ENCODE measurements around the gene PPTC7. TPM values are rescaled to one million over a fixed set of nuclear protein-coding genes. Genes with fewer than 3 reads are reported as not detected.

Gene PPTC7, protein sequence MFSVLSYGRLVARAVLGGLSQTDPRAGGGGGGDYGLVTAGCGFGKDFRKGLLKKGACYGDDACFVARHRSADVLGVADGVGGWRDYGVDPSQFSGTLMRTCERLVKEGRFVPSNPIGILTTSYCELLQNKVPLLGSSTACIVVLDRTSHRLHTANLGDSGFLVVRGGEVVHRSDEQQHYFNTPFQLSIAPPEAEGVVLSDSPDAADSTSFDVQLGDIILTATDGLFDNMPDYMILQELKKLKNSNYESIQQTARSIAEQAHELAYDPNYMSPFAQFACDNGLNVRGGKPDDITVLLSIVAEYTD
- total RNA-seq, result 10 to 100 TPM; 32.2 to 34.8 (median 32.8) TPM
- long read RNA-seq, donor 1, full-length matches to known transcripts, result 7 of 11 reads
- long read RNA-seq, donor 1, partial matches to known transcripts, result 0 of 11 reads
- long read RNA-seq, donor 1, other reads (novel, unspliced or antisense), result 4 of 11 reads
- long read RNA-seq, donor 2, full-length matches to known transcripts, result 1 of 2 reads
- long read RNA-seq, donor 2, partial matches to known transcripts, result 0 of 2 reads
- long read RNA-seq, donor 2, other reads (novel, unspliced or antisense), result 1 of 2 reads

DNA sequence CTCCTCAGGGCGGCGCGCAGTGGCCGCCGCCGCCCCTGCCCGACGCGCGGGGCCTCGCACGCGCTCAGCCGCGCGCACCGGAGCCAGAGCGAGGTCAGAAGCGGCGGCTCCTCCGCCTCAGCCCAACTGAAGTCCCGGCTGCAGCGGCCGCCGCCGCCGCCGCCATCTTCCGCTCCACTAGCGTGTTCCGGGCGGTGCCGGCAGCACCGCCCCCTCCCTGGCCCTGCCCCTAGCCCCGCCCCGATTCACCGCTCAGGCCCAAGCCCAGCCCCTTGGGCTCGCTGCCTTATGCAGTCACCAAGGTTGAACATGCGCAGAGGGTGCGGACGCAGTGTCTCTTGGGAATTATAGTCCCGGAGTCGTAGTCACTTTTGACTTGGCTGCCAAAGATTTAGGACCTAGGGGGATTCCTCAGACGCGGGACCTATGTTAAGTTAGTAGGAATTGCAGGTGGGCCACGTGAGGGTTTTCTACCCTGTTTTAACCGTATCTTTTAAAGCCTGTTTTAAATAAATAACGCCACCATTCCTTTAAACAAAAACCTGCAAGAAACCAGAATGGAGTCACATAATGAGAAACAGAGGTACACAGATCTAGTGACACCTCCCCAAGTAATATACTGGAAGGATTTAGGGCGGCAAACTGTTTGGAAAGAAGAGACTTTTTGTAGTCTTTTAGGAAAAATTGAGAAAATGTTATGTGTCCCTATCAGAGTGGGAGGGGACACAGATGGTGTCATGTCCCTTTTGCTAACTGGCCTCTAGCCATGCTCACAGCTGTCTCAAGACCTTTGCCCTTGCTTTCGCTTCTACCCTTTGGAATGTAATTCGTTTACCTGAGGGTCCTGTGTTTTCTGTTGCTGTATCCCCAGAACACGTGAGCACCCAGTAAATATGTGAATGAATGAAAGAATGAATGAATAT is at the start of gene PPTC7:
Gene PPTC7, minus strand, starts transcription at position 182 of the 923 bp plus-strand sequence. CDS start 287 bp downstream, outside the sequence.
- TF ChIP-seq, protein P1, sequence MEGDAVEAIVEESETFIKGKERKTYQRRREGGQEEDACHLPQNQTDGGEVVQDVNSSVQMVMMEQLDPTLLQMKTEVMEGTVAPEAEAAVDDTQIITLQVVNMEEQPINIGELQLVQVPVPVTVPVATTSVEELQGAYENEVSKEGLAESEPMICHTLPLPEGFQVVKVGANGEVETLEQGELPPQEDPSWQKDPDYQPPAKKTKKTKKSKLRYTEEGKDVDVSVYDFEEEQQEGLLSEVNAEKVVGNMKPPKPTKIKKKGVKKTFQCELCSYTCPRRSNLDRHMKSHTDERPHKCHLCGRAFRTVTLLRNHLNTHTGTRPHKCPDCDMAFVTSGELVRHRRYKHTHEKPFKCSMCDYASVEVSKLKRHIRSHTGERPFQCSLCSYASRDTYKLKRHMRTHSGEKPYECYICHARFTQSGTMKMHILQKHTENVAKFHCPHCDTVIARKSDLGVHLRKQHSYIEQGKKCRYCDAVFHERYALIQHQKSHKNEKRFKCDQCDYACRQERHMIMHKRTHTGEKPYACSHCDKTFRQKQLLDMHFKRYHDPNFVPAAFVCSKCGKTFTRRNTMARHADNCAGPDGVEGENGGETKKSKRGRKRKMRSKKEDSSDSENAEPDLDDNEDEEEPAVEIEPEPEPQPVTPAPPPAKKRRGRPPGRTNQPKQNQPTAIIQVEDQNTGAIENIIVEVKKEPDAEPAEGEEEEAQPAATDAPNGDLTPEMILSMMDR (IDR thresholded peaks at IDR 0.05), result no peak
- Histone ChIP-seq H3K9me3 (no peaks in the 10 kb centered on the region), H3K36me3 (ENCODE audit: low read depth) (no peaks in the 10 kb centered on the region), H3K4me1 (ENCODE audit: low read depth) (peaks cover 40% of the 10 kb centered on the region), H3K4me3 (peak within 1 kb of the TSS; percentile 87)
- peak; percentile 93 for ATAC-seq
- peak; percentile 98 for DNase-seq
- intact Hi-C loops (cut with DNase I, micrococcal nuclease), result no loop called here

DNA sequence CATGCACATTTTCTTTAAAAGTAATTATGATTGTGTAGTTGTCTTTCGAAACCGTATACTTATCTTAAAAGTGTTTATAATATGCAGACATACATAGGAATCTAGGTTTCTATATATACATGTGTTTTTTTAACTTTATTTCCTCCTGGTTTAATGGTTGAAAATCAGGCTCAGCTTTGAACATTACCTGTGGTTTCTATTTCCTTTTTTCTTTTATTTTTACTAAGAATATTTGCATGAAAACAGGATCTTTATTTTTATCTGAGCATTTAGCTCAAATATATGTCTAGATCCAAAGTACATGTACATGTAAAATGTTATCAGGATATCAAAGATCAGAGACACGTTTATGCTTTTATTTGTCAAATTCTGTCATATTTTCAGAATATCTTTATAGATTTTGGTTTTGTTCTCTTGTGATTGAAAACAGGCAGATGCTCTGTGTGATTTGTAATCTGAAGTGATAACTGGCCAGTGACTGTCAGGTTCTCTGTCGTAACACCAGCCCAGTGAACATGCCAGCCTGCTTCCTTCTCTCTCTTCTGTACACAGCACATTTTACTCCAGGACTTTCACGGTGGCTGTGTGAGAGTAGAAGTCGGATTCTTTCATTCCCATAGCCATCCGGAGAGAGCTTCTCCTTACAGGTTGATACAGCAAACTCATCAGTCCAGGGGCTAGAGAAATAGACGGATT is 44.5 kb upstream of the PPTC7 start:
- Histone ChIP-seq H3K4me1 (ENCODE audit: low read depth) (no peaks in the 10 kb centered on the region), H3K9me3 (no peaks in the 10 kb centered on the region), H3K36me3 (ENCODE audit: low read depth) (no peaks in the 10 kb centered on the region), H3K4me3 (no peak overlapping the region)
- intact Hi-C loops (cut with DNase I, micrococcal nuclease), result no loop called here
- TF ChIP-seq, protein P1 (IDR thresholded peaks at IDR 0.05), result no peak
- DNase-seq (no peak), ATAC-seq (peak; percentile 31)

DNA sequence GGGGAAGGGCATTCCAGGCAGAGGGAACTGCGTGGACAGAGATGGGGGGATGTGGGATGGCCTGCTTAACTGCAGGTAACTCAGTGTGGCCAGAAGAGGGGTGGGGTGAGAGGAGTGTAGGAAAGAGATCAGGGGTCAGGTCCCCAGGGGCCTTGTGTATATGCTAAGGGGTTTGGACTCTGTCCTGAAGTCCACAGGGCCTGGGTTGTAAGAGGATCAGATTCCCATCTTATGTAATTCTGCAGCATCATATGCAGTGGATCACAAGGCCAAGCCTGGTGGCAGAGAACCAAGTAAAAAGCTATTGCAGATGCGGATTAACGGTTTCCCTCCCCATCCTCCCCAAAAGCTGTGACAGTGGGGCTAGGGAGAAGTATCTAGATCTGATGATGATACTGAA is 39.5 kb upstream of the PPTC7 start:
- H3K4me1 ChIP-seq (ENCODE audit: low read depth), result no peaks in the 10 kb centered on the region
- H3K9me3 ChIP-seq, result no peaks in the 10 kb centered on the region
- intact Hi-C loops (cut with DNase I, micrococcal nuclease), result no loop called here
- DNase-seq (no peak), ATAC-seq (no peak)
- no peaks in the 10 kb centered on the region for H3K36me3 ChIP-seq (ENCODE audit: low read depth)
- H3K4me3 ChIP-seq, result no peak overlapping the region
- TF ChIP-seq, protein P1 (IDR thresholded peaks at IDR 0.05), result no peak

DNA sequence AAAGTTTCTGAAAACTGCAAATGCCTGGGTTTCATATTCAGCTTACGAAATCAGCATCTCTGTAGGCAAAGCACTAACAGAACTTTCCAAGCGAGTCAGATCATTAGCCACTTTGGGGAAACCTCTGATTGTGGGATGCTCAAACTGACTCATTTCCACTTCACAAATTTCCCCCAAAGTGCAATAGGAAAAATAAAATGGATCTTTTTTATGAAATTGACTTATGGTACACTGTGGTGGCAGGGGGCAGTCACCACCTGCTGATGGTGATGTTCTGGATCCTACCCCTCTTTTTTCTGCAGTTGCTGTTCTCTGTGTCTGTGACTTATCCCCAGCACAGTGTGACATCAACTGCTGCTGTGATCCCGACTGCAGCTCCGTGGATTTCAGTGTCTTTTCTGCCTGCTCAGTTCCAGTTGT is 36.4 kb upstream of the PPTC7 start:
- intact Hi-C loops (cut with DNase I, micrococcal nuclease), result no loop called here
- TF ChIP-seq, protein P1 (IDR thresholded peaks at IDR 0.05), result no peak
- no peak overlapping the region for H3K4me3 ChIP-seq

More for the DNA sequence above, 36.4 kb upstream of the PPTC7 start:
- DNase-seq (no peak), ATAC-seq (peak; percentile 45)
- no peaks in the 10 kb centered on the region for H3K4me1 ChIP-seq (ENCODE audit: low read depth)
- H3K36me3 ChIP-seq (ENCODE audit: low read depth), result no peaks in the 10 kb centered on the region
- no peaks in the 10 kb centered on the region for H3K9me3 ChIP-seq
